HepG2 (cell line): ENCODE measurements around the gene GPLD1. TPM values are rescaled to one million over a fixed set of nuclear protein-coding genes. Genes with fewer than 3 reads are reported as not detected.

Source experiments
- CHCHD3 ChIP-seq: sonication (generic); formaldehyde crosslinking; IDR thresholded peaks from 2 replicates; pipeline ENCODE4 v1.8.0; 2022; ENCODE audit warnings: mild to moderate bottlenecking, missing genetic modification reagents, moderate library complexity
- POLR2AphosphoS2 ChIP-seq: IDR thresholded peaks from 2 replicates; pipeline ENCODE4 v1.6.1; 2011; ENCODE audit warnings: low read depth, low read length, improper control_type of control experiment
- SAFB2 ChIP-seq: sonication (generic); formaldehyde crosslinking; IDR thresholded peaks from 2 replicates; pipeline ENCODE4 v1.5.1; 2020; ENCODE audit warnings: missing genetic modification reagents, low read depth, mild to moderate bottlenecking, borderline replicate concordance
- SOX13 ChIP-seq, 3 experiments: fragments of 450-650 bp in 1 of 3; sonication (generic) in 1 of 3; formaldehyde crosslinking in 1 of 3; IDR thresholded peaks in 2 of 3; conservative IDR thresholded peaks in 1 of 3; 2 replicates each; pipeline versions ENCODE4 v1.5.0 to v1.6.1; 2016 to 2020; ENCODE audit warnings: antibody characterized with exemption in 1 of 3, mild to moderate bottlenecking in 1 of 3, missing compliant biosample characterization in 1 of 3, missing genetic modification reagents in 1 of 3, moderate library complexity in 1 of 3
- TBL1XR1 ChIP-seq: fragments of 150-350 bp; IDR thresholded peaks from 2 replicates; pipeline ENCODE4 v1.6.1; 2014; ENCODE audit warnings: borderline replicate concordance, low read length; ENCODE audit not compliant: partially characterized antibody
- ZBTB26 ChIP-seq: IDR thresholded peaks from 2 replicates; pipeline ENCODE4 v1.6.1; 2016; ENCODE audit warnings: missing compliant biosample characterization, missing genetic modification reagents, borderline replicate concordance
- ZEB1 ChIP-seq: IDR thresholded peaks from 2 replicates; pipeline ENCODE4 v1.6.1; 2012; ENCODE audit warnings: mild to moderate bottlenecking, low read depth, inconsistent platforms; ENCODE audit not compliant: insufficient replicate concordance
- ZFAT ChIP-seq: sonication (generic); formaldehyde crosslinking; conservative IDR thresholded peaks from 2 replicates; pipeline ENCODE4 v1.8.1; 2023; ENCODE audit warnings: missing genetic modification reagents, inconsistent platforms
- ZFP36L1 ChIP-seq: sonication (generic); formaldehyde crosslinking; IDR thresholded peaks from 2 replicates; pipeline ENCODE4 v1.8.0; 2022; ENCODE audit warnings: mild to moderate bottlenecking, missing genetic modification reagents, moderate library complexity
- ZNF615 ChIP-seq: sonication (generic); formaldehyde crosslinking; IDR thresholded peaks from 2 replicates; pipeline ENCODE4 v1.5.0; 2020; ENCODE audit warnings: mild to moderate bottlenecking, missing genetic modification reagents, borderline replicate concordance
- ZNF616 ChIP-seq: sonication (generic); formaldehyde crosslinking; IDR thresholded peaks from 2 replicates; pipeline ENCODE4 v1.5.0; 2020; ENCODE audit warnings: low read depth, mild to moderate bottlenecking, missing genetic modification reagents
- ZNF775 ChIP-seq: sonication (generic); formaldehyde crosslinking; IDR thresholded peaks from 2 replicates; pipeline ENCODE4 v1.4.0; 2020; ENCODE audit warnings: missing genetic modification reagents, mild to moderate bottlenecking, moderate library complexity, borderline replicate concordance
- ZNF850 ChIP-seq: sonication (generic); formaldehyde crosslinking; conservative IDR thresholded peaks from 2 replicates; pipeline ENCODE4 v1.9.0; 2021; ENCODE audit warnings: mild to moderate bottlenecking, missing genetic modification reagents
- ZNF891 ChIP-seq: sonication (generic); formaldehyde crosslinking; IDR thresholded peaks from 2 replicates; pipeline ENCODE4 v1.5.0; 2020; ENCODE audit warnings: mild to moderate bottlenecking, missing genetic modification reagents
- polyA plus RNA-seq, 8 experiments: library from polyadenylated mRNA; depleted of rRNA in 3 of 8; stranded (reverse) in 7 of 8; unstranded in 1 of 8; fragments of >200 nt; fragmentation: Illumina TruSeq in 4 of 8; extraction: Trizol in 4 of 8; gene quantifications; 2 replicates each; pipeline versions ENCODE4 v1.2.1 to v1.2.3, GENCODE V29; 2011 to 2016; ENCODE audit warnings: low read depth in 4 of 8, missing spikeins in 1 of 8, mixed read lengths in 1 of 8; ENCODE audit not compliant: insufficient read depth in 1 of 8
- total RNA-seq, 5 experiments: library from RNA; depleted of rRNA; stranded (reverse); fragments of >200 nt; fragmentation: Illumina TruSeq; extraction: Trizol; gene quantifications; 2 replicates each; pipeline ENCODE4 v1.2.3, GENCODE V29; 2016; ENCODE audit warnings: low read depth in 1 of 5
- TF ChIP-seq, protein P1 (sequence below): sonication (generic); formaldehyde crosslinking; conservative IDR thresholded peaks from 2 replicates; pipeline ENCODE4 v1.4.0; 2020; ENCODE audit warnings: mild to moderate bottlenecking, missing genetic modification reagents, moderate library complexity
- TF ChIP-seq, protein P2 (sequence below): sonication (generic); formaldehyde crosslinking; IDR thresholded peaks from 2 replicates; pipeline ENCODE4 v1.5.0; 2020; ENCODE audit warnings: missing genetic modification reagents
- TF ChIP-seq, protein P3 (sequence below): sonication (generic); formaldehyde crosslinking; IDR thresholded peaks from 2 replicates; pipeline ENCODE4 v1.4.0; 2020; ENCODE audit warnings: missing genetic modification reagents
- TF ChIP-seq, protein P4 (sequence below): IDR thresholded peaks from 2 replicates; pipeline ENCODE4 v1.6.1; 2012; ENCODE audit warnings: low read depth, low read length, improper control_type of control experiment

Gene GPLD1
- total and polyA plus RNA-seq, 2 of the 13 experiments (the other 11 are each of a cell fraction or from before 2014, with no cell fraction given): 6.2 to 7.6 TPM

DNA sequence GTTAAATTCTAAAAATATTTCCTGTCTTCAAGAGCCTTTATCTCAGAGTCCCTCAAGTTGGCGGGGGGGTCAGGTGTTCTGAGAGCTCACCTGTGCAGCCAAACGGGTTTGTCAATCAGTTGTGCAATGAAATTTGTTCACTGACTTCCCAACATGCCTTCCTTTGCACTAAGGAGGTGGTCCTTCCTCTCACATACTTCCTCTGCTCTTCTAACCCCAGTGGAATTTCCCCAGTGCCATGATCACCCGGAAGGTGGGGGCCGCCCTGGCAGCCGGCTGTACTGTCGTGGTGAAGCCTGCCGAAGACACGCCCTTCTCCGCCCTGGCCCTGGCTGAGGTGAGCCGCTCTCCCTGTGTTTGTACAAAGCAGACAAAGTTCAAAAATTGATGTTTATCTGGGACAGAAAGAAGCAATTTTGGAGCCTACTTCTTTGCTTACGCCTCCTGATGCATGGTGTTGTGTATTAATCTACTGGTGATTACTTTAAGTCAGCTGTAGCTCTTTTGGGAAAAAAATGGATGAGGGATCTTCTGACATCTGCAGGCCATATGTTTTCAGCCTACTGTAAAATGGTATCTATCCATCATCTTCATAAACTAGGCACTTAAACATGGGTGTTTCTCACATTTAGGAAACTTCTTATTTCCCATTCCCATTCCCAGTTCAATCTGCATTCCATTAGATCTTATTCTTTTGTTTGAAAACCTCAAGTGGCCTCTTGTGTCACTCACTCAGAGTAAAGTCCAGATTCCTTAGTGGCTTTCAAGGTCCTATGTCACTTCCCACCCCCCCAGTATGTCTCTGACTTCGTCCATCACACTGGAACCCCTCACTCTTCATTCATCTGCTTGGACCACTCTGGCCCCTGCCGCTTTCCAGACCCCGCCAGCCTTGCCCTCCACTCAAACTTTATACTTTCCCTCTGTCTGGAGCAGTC lies 15.5 kb upstream of the GPLD1 start (continued):
- TF ChIP-seq, protein P1, sequence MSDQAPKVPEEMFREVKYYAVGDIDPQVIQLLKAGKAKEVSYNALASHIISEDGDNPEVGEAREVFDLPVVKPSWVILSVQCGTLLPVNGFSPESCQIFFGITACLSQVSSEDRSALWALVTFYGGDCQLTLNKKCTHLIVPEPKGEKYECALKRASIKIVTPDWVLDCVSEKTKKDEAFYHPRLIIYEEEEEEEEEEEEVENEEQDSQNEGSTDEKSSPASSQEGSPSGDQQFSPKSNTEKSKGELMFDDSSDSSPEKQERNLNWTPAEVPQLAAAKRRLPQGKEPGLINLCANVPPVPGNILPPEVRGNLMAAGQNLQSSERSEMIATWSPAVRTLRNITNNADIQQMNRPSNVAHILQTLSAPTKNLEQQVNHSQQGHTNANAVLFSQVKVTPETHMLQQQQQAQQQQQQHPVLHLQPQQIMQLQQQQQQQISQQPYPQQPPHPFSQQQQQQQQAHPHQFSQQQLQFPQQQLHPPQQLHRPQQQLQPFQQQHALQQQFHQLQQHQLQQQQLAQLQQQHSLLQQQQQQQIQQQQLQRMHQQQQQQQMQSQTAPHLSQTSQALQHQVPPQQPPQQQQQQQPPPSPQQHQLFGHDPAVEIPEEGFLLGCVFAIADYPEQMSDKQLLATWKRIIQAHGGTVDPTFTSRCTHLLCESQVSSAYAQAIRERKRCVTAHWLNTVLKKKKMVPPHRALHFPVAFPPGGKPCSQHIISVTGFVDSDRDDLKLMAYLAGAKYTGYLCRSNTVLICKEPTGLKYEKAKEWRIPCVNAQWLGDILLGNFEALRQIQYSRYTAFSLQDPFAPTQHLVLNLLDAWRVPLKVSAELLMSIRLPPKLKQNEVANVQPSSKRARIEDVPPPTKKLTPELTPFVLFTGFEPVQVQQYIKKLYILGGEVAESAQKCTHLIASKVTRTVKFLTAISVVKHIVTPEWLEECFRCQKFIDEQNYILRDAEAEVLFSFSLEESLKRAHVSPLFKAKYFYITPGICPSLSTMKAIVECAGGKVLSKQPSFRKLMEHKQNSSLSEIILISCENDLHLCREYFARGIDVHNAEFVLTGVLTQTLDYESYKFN: peak; percentile 91
- TF ChIP-seq ZNF615 (CRISPR knock-in tag) (peak; percentile 24; the same call in 1 of the 2 replicates), ZFP36L1 (CRISPR knock-in tag) (no peak), ZNF616 (CRISPR knock-in tag) (no peak), POLR2AphosphoS2 (no peak), ZBTB26 (CRISPR knock-in tag) (peak; percentile 51; the same call in 1 of the 2 replicates), ZEB1 (peak; percentile 98), ZNF775 (no peak), CHCHD3 (CRISPR knock-in tag) (no peak), SOX13 (IDR thresholded peaks at IDR 0.05) (no peak), SOX13 (CRISPR knock-in tag; conservative IDR thresholded peaks at IDR 0.05 in 1 of 2, IDR thresholded peaks at IDR 0.05 in 1 of 2) (peak in 1 of 2 experiments; percentile 64; a peak in 2 of 4 replicates), ZFAT (CRISPR knock-in tag) (no peak), ZNF891 (CRISPR knock-in tag) (no peak), SAFB2 (CRISPR knock-in tag) (no peak), ZNF850 (no peak), TBL1XR1 (no peak)
- TF ChIP-seq, protein P2, sequence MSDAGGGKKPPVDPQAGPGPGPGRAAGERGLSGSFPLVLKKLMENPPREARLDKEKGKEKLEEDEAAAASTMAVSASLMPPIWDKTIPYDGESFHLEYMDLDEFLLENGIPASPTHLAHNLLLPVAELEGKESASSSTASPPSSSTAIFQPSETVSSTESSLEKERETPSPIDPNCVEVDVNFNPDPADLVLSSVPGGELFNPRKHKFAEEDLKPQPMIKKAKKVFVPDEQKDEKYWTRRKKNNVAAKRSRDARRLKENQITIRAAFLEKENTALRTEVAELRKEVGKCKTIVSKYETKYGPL (CRISPR knock-in tag): no peak
- TF ChIP-seq, protein P3, sequence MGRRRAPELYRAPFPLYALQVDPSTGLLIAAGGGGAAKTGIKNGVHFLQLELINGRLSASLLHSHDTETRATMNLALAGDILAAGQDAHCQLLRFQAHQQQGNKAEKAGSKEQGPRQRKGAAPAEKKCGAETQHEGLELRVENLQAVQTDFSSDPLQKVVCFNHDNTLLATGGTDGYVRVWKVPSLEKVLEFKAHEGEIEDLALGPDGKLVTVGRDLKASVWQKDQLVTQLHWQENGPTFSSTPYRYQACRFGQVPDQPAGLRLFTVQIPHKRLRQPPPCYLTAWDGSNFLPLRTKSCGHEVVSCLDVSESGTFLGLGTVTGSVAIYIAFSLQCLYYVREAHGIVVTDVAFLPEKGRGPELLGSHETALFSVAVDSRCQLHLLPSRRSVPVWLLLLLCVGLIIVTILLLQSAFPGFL (CRISPR knock-in tag): no peak
- TF ChIP-seq, protein P4, sequence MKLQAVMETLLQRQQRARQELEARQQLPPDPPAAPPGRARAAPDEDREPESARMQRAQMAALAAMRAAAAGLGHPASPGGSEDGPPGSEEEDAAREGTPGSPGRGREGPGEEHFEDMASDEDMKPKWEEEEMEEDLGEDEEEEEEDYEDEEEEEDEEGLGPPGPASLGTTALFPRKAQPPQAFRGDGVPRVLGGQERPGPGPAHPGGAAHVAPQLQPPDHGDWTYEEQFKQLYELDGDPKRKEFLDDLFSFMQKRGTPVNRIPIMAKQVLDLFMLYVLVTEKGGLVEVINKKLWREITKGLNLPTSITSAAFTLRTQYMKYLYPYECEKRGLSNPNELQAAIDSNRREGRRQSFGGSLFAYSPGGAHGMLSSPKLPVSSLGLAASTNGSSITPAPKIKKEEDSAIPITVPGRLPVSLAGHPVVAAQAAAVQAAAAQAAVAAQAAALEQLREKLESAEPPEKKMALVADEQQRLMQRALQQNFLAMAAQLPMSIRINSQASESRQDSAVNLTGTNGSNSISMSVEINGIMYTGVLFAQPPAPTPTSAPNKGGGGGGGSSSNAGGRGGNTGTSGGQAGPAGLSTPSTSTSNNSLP: no peak
